Ureter (tissue), 1 donor: ENCODE measurements around the gene FAM117A. TPM values are rescaled to one million over a fixed set of nuclear protein-coding genes. Genes with fewer than 3 reads are reported as not detected.
A peak's percentile ranks its signal among the peaks of the same experiment; 100 is the strongest.
"Not testable (repeated sequence)": the region's sequence is repeated elsewhere in the genome, so short reads cannot be mapped to it uniquely, and the experiment has no call there.

Experiments used
- DNase-seq: peaks from one replicate; pipeline ENCODE4 v3.0.0-alpha.2; 2020; ENCODE audit warnings: low spot score
- total RNA-seq: library from RNA; stranded (reverse); gene quantifications from one replicate; pipeline ENCODE4 v1.2.4, GENCODE V29; 2023
- donor health status: DM: yes; HTN: yes; CAD: no.

Gene FAM117A
- total RNA-seq, 1 donor from 2014 or later = 12.4 TPM

DNA sequence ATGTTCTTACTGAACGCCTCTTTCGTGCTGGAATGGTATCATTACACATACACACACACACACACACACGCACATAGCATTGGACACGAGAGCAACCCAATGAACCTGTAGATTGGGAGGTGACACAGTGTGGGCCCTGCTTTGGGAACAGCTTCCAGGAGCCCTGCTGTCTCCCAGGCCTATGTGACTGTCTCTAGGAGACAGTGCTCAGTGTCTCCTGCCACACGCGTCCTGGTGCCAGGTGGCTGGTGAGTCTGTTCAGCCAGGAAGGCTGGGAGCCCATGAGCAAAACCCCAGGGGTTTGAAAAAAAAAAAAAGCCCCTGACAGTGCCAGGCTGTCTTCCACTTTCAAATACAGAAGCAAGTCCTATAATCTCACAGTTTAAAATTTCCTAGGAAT lies 83.6 kb downstream of the FAM117A start:
- no peak for DNase-seq

DNA sequence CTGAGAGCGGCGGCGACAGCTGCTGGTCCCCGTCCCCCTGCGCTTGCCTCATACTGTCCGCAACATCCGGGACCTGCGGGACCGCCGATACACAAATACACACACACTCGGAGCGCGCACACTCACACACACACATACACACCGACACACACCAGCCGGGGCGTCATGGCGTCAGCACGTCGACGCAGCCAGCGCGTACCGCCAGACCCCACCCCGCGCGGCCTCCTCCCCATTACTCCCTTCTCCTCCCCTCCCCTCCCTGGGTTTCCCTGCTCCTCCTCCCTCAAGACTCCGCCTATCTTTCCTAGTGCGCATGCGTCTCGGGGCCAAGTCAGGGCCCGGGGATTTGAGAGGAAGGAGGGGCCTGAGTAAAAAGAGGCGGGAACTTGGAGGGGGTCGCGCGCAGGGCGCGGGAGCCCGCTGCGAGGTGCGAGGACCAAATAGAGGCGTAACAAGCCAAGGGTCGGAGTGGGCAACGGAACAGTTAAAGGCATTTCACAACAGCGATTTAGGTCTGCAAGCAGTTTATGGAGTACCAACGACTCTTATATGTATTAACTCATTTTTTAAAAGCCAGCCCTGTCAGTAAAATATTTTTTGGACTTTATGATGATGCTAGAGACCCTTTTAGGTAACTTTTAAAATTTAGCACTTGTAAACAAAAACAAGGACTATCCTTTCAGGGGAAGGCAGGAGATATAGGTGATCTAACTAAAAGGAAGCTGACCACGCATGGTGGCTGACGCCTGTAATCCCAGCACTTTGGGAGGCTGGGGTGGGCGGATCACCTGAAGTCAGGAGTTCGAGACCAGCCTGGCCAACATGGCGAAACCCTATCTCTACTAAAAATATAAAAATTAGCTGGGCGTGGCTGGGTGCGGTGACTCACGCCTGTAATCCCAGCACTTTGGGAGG lies 85.7 kb downstream of the FAM117A start, which contains the start of gene SPOP:
Gene SPOP, minus strand, starts transcription at position 165 of the 915 bp plus-strand sequence. CDS start 55,287 bp downstream, outside the sequence.
- peak; percentile 99 for DNase-seq

DNA sequence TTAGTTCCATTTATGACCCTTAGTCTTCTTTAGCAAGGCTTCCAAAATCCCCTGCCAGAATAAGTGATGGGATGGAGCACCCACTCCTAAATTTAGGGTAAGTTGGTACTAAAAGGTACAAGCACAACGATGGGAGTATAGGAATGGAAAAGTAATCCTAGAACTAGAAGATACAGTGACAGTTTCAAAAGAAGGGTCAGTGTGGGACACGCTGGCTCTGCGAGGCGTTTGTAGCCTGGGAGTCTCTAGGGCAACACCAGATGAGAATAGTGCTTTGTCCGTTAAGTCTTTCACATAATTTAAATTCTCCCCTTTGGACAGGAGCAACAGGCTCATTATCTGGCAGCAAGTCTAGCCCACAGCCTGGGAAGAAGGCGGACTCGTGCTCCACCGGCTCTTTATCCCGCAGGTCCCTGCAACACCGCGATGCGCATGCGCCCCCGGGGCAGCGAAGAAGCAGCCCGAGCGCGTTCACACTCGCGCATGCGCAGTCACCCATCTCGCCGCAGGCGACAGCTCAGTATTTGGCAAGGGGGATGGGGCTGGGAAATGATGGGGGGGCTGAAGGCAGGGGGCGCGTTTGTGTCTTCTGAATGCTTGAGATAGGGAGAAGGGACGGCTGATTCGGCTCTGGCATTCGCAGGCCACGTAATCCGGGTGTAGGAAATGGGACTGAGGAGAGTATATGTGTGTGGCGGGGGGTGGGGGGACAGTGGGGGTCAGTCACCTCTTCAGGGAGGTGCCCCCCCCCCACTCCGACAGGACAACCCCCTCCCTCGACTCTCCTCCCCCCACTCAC lies 86.6 kb downstream of the FAM117A start:
- peak; percentile 96 for DNase-seq

DNA sequence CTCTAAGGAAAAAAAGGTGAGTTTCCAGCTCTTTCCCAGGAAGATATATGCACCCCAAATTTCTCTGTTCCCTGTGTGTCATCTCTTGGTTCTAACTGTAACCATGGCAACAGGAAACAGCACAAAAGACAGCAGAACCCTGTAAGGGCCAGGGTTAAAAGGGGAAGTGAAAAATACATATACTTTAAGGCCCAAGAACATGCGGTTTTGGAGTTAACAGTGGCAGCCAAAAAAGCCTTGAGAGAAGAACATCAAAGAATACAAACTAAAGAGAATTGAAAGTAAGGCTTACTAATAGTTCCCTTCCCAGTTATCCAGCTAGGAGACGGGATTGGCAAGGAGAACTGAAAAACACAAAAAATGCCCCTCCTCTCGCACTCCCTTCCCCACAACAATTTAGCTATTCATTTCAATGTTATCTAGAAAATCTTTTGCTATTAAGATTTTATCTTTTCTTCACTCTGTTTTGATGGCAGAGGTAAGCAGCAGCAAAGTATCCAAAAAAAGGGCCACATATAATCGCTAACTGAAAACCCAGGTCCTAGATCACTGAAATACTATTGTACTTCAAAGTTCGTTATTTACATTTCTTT lies 87.6 kb downstream of the FAM117A start:
- no peak for DNase-seq

DNA sequence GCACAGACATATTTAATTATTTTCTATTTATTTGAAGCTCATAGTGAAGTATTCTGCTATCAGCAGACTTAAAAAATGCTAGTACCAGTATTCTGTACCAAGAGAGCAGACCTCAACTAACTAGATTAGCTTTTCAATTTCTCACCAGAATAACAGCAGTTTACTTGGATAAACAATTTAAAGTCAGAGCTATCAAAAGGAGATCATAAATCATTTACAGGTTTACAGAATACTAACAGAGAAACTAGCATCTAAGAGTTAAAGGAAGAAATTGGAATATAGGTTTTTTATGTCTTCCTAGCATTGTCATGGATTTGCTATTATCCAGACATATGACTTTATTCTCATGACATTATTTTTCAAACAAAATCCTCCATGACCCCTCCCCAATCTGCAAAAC lies 89.4 kb downstream of the FAM117A start:
- DNase-seq = no peak

DNA sequence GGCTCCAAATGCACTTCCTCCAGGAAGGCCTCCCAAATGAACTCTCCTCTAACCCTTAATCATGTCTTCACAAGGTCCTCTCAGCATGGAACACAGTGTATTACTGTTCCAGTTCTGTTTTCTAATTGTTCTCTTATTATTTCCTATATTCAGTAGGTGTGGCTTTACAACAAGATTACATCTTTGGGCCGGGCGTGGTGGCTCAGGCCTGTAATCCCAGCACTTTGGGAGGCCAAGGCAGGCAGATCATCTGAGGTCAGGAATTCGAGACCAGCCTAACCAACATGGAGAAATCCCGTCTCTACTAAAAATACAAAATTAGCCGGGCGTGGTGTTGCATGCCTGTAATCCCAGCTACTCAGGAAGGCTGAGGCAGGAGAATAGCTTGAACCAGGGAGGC lies 90.3 kb downstream of the FAM117A start:
- DNase-seq = not testable (repeated sequence)

DNA sequence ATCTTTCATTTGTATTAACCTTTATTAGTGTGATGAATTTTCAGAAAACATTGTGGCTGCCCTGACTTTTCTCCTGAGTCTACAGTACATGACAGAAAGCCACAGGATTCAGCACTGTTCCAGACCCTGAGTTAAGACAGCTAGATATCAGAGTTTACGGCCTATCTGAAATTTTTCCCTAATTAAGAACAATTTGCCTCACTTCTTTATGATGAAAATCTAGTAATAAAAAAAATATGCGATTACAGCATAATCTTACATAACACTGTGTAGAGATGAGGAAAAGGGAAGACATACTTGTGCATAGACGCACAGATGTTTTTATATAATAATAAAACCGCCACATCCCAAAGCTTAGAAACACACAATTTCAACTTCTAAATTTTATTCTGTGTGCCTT lies 93.3 kb downstream of the FAM117A start:
- DNase-seq = no peak

DNA sequence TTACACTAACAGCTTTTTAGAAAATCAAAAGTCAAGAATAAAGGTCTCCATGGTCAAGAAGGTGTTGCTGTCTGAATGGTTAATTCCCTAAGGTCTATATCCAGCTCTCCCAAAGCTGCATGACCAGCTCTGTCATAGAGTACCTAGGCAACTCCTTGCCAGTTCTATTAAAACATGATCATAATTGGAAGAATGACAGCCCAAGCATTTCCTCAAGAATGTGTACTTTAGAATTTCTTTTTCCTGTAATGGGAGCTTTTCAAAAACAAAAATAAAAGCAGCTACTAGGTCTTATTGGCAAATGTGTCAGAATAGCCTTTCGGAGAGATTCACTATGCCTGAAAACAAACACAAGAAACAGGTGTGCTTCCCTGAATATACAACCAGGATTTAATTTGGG lies 93.9 kb downstream of the FAM117A start:
- DNase-seq = no peak

DNA sequence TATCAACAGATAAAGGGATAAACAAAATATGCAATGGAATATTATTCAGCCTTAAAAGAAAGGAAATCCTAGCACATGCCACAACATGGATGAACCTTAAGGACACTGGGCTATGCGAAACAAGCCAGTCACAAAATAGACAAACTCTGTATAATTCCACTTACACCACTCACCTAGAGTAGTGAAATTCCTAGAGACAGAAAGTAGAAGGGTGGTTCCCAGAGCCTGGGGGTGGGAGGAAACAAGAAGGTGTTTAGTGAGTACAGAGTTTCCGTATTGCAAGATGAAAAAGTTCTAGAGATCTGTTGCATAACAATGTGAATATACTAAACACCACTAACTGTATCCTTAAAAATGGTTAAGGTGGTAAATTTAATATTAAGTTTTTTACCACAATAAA lies 96.1 kb downstream of the FAM117A start:
- no peak for DNase-seq

DNA sequence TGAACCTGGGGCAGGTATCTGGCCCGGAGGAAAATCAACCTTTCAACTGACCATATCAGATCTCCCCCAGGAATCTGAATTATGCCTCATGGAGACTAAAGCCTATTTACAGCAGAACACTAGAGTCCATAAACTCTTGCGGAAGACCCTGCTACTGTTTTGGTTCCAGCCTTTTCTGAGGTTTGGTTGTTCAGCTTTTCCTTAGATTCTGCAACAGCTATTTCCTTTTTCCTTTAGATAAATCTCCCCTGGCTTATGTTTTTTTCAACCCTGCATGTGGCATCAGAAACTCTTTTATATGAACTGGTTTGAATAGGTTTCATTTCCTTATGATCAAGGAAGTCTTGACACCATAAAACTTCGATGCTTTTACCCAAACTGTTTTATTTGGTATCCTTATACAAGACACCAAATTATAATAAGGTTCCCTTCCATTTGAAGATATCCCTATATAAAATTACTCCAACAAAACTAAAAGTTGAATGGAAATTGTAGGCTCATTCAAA lies 99.2 kb downstream of the FAM117A start:
- DNase-seq = no peak

Other genes with a start within 250 kb of the FAM117A start
- 9.2 TPM for gene NXPH3, start 188.3 kb downstream of the FAM117A start, total RNA-seq
- 107 TPM for gene SPOP, start 86.0 kb downstream of the FAM117A start, total RNA-seq
- gene SLC35B1, start 56.2 kb downstream of the FAM117A start, total RNA-seq = 55.5 TPM
- 98.2 TPM for gene KAT7, start 24.6 kb upstream of the FAM117A start, total RNA-seq
- gene TAC4, start 83.9 kb upstream of the FAM117A start, total RNA-seq = not detected
- gene DLX4, start 205.1 kb upstream of the FAM117A start, total RNA-seq = 1.1 TPM
- 1.1 TPM for gene DLX3, start 231.1 kb upstream of the FAM117A start, total RNA-seq